RWPE1 (cell line): ENCODE measurements around the gene DUS1L.

Experiments
- CTCF ChIA-PET: fragments of 350-600 bp; sonication (Branson Sonifier 250); formaldehyde crosslinking; extraction: SDS; loops from one replicate; lab custom pipeline; 2021; lab: Yijun Ruan, JAX
- POLR2A ChIA-PET: fragments of 400-600 bp; formaldehyde crosslinking; extraction: SDS; loops from one replicate; lab custom pipeline; 2020; ENCODE audit warnings: antibody characterized with exemption; ENCODE audit not compliant: low non-redundant PET; lab: Yijun Ruan, JAX
- DNase-seq: peaks from one replicate; pipeline ENCODE4 v3.0.0; 2012; ENCODE audit warnings: low spot score
- H3K27ac ChIP-seq: fragments of 450-650 bp; 2 replicates; pipeline ENCODE4 v1.5.1; 2017
- TF ChIP-seq, protein P1 (sequence below): fragments of 450-650 bp; conservative IDR thresholded peaks from 2 replicates; pipeline ENCODE4 v1.5.1; 2017; ENCODE audit warnings: low read depth, mild to moderate bottlenecking

DUS1L gene

DNA sequence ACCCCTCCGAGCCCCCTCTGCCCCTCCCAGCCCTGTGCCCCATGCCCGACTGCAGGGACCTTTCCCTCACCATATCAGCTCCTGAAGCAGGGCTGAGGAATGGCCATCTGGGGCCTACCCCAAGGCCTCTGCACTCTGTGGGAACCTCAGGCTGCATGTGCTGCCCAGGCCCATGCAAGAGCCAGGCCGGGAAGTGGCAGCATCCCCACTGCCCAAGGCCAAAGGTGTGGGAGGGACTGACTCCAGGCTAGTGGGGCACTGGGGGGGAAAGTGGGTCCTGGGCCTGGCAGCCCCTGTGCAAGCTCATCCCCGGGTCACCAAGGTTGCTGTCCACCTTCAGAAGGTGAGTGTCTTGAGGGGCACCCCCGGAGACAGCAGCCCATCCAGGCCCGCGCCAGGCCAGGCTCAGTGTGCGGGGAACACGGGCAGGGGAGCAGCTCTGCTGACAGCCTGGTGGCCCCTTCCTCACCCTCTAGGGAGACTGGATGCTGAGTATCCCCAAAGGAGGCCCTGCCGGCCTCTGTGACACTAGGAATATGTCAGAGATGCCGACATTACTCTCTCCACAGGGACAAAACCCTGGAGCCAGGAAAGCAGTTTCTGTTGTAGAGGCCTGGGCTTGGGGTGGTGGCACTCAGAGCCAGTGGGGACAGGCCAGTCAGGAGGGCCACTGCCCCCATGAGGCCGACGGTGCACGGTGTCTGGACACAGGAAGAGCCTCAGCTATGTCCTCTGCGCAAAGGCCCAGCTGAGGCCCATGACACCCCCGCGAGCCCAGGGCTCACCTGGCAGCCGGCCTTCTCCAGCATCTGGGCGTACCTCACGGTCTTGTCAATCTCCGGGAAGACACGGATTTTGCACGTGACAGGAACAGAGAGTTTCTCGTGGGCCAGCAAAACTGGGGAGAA is 3.3 kb downstream of the DUS1L start:
- TF ChIP-seq, protein P1, sequence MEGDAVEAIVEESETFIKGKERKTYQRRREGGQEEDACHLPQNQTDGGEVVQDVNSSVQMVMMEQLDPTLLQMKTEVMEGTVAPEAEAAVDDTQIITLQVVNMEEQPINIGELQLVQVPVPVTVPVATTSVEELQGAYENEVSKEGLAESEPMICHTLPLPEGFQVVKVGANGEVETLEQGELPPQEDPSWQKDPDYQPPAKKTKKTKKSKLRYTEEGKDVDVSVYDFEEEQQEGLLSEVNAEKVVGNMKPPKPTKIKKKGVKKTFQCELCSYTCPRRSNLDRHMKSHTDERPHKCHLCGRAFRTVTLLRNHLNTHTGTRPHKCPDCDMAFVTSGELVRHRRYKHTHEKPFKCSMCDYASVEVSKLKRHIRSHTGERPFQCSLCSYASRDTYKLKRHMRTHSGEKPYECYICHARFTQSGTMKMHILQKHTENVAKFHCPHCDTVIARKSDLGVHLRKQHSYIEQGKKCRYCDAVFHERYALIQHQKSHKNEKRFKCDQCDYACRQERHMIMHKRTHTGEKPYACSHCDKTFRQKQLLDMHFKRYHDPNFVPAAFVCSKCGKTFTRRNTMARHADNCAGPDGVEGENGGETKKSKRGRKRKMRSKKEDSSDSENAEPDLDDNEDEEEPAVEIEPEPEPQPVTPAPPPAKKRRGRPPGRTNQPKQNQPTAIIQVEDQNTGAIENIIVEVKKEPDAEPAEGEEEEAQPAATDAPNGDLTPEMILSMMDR: no peak
- CTCF ChIA-PET: interaction anchor here (0.6 to 0.7 kb wide), 3 partner anchors 32 to 59 kb away, joined by 3 to 4 read pairs (median 3); no protein-coding TSS in a partner anchor
- H3K27ac ChIP-seq: peak overlapping the region; percentile 79
- DNase-seq: no peak
- POLR2A ChIA-PET: no interaction called here

DNA sequence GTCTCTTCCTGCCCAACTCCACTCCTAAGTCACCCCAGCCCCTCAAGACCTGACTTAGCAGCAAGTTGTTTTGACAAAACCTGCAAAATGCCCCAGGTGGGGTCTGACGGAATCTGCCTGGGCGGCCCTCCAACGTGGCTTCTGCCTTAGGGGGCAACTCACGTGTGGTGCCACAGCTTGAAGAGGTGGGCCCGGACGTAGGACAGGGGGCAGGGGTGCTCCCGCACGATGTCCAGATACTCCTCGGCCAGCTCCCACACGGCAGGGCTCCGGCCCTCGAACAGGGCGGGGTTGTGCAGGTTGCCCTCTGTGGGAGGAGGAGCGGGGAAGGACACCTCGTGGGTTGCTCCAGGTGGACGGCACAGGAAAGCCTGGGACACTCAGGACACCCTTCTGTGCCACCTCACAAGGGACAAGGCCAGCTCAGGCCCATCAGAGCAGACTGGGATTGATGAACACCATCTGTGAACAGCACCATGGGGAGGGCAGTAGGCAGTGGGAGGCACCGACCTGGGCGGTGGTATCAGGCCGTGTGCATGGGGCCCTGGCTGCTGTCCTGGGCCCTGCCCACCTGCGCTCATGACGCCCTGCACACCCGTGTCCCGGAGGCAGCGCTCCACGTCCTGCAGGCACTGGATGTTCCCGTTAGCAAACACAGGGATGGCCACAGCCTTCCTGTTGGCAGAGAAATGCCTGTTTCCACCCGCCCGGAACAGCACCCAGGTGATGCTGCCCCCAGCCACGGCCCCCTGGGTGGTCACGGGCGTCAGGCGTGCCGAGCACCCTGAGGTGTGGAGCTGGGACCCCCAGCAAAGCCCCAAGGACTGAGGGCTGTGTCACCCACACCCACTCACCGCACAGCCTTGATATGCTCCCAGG is 4.3 kb downstream of the DUS1L start:
- peak overlapping the region; percentile 79 for H3K27ac ChIP-seq
- ChIA-PET POLR2A (no interaction called here), CTCF (interaction anchor here (0.6 kb wide), 1 partner anchor 31 kb away, joined by 3 read pairs; no protein-coding TSS in a partner anchor)
- TF ChIP-seq, protein P1: no peak
- DNase-seq: no peak

DNA sequence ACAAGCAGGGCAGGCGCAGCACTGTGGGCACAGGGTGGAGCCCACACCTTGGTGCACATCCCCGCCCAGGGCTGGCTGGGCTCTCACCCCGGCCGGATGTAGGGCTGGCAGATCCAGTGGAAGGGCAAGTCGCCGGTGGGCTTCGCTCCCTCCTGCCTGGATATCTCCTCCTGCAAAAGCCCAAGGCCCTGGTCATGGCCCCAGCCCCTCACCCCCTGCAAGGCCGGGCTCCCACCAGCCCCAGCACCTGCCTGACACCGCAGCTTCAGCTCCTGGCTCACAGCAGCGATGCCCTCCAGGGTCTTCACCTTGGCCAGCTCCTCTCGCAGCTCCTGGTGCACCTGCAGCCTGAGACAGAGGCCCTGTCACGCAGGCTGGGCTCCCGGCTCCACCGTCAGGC is 5.0 kb downstream of the DUS1L start:
- ChIA-PET POLR2A (no interaction called here), CTCF (no interaction called here)
- H3K27ac ChIP-seq: peak overlapping the region; percentile 79
- TF ChIP-seq, protein P1: no peak
- DNase-seq: no peak

DNA sequence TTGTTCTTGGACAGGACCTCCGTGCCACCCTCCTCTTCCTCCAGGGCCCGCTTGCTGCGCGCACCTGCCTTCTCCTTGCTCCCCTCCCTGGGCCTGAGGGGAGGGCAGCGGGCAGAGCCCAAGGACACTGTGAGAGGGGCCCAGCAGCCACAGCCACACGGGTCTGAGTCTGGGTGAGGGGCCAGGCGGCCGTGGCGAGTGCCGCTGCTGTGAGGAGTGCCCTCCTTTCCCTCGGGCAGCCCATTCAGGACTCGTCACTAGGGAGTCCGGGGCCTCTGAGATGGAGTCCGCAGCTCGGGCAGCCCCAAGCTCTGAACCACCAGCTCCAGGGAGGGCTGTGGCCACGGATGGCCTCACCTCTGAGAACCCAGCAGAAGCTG is 5.6 kb downstream of the DUS1L start:
- peak overlapping the region; percentile 79 for H3K27ac ChIP-seq
- ChIA-PET CTCF (no interaction called here), POLR2A (interaction anchor here (0.6 kb wide), 1 partner anchor 90 kb away, joined by 3 read pairs; no protein-coding TSS in a partner anchor)
- no peak for DNase-seq
- TF ChIP-seq, protein P1: no peak

DNA sequence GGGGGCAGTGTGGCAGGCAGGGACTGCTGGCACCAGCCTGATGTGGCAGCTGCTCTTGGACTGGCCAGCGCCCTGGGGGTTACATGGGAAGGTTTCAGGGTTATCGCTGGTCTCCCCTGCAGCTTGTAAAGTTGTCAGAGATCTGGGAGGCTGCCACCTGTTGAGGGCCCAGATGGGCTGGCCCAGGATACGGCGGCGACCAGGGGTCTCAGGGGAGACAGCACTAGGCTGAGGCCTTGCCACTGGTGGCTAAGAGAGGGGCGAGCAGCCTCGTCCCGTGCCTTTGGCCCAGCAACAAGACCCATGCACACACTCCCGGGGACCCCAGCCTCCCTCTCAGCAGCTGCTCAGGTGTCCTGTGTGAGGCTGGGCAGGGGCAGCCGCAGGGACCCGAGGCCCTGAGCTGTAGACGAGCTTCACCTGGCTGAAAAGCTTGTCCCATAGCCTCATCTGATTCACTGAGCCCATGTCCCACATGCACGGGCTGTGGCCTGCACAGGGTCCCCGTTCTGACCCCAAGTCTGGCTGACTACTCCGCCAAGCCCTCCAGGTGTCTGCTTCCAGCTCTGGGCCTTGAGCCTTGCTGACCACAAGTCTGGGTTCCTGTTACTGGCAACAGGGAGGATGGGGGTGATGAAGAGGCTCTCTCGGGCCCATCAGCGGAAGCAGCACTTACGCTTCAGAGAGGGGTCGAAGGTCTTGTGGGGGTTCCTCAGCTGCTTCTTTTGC is 6.2 kb downstream of the DUS1L start:
- DNase-seq: no peak
- POLR2A ChIA-PET: interaction anchor here (0.6 kb wide), 1 partner anchor 89 kb away, joined by 3 read pairs; no protein-coding TSS in a partner anchor
- TF ChIP-seq, protein P1: no peak
- CTCF ChIA-PET: no interaction called here
- H3K27ac ChIP-seq: peak overlapping the region; percentile 79
